Endometrial microvascular endothelial cells (primary cell): ENCODE measurements around the gene OPRD1. TPM values are rescaled to one million over a fixed set of nuclear protein-coding genes. Genes with fewer than 3 reads are reported as not detected.
"Not testable (repeated sequence)": the region's sequence is repeated elsewhere in the genome, so short reads cannot be mapped to it uniquely, and the experiment has no call there.

Experiments
- in situ Hi-C: cut with HindIII; loops from 2 replicates; pipeline ENCODE4 v1.10.0; 2017; ENCODE audit warnings: low sequenced_read_pairs, low pct_unique_long_range_greater_than_20kb; ENCODE audit errors: inconsistent ontology term
- total RNA-seq: library from RNA; depleted of rRNA; stranded (reverse); fragments of >200 nt; gene quantifications from one replicate; pipeline ENCODE4 v1.2.3, GENCODE V29; 2015; ENCODE audit errors: inconsistent ontology term

OPRD1 gene
- total RNA-seq, 1 donor from 2014 or later = not detected

DNA sequence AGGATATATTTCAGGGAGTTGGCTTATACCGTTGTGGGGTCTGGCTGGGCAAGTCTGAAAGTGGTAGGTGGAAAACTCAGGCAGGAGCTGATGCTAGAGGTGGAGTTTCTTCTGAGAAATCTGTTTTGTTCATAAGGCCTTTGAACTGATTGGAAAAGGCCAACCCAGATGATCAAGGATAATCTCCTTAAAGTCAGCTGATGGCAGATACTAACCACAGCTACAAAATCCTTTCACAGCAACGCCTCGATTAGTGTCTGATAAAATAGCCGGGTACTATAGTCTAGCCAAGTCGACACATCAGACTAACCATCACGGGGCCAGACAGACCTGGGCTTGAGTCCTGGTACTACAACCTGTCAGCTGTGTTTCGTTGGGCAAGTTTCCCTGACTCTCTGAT lies 21.4 kb downstream of the OPRD1 start:
- in situ Hi-C loops = no loop called here

DNA sequence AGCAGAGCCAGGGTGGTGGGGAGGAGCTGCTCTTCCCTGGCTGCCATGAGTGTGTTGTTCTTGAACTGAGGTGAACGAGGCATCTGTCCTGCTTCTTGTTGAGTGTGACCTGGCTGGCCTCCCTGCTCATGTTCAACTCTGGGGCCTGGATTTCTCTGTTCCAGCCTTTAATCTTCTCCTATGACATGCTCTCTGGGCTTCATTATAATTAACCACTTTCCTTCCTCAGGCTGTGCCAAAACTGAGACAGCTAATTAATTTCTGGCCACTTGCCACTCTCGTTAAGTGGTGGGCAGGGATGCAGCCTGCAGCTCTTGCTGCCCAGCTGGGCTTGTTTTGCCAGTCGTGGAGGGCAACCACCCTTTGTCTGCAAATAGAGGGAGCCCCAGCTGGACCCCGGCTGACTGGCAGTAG lies 23.3 kb downstream of the OPRD1 start:
- in situ Hi-C loops = no loop called here

DNA sequence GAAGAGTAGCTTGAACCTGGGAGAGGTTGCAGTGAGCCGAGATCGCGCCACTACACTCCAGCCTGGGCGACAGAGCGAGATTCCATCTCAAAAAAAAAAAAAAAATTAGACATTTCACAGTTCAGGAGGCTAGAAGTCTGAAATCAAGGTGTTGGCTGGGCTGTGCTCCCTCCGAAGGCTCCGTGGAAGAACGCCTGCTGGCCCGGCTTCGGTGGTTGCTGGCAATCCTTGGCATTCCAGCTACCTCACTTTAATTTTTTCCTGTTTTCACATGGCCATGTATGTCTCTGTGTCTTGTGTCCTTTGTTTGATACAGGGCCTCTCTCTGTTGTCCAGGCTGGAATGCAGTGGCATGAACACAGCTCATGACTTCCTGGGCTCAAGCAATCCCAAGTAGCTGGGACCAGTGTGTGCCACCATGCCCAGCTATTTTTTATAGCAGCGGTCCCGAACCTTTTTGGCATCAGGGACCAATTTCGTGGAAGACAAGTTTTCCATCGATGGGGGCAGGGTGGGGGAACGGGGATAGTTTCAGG lies 24.5 kb downstream of the OPRD1 start:
- in situ Hi-C loops = no loop called here

DNA sequence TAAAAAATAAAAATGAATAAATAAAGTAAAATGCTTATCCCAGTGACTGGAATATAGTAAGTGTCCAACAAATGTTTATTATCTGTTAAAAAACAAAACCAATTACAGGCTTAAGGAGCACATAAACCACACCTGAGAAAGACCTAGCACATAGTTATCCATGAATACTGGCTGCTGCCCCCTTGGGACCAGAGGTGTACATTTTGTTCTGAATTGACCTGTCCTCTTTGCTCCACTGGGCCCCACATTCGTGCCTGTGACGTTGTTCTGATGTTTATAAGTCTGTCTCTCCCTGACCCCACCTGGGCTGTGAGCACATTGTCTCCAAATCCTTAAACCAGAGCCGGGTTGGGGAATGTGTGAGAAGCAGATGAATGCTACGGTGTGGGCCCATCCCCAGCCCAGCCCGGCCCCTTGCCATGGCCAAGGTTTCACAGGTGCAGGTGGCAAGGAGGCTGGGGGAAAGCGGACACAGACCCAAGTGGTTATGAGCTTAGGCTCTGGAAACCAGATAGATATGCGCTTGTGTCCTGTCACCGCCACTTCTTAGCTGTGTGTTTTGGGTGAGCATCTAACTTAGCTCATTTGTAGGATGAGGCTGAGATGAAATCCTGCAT lies 29.1 kb downstream of the OPRD1 start:
- in situ Hi-C loops = no loop called here

DNA sequence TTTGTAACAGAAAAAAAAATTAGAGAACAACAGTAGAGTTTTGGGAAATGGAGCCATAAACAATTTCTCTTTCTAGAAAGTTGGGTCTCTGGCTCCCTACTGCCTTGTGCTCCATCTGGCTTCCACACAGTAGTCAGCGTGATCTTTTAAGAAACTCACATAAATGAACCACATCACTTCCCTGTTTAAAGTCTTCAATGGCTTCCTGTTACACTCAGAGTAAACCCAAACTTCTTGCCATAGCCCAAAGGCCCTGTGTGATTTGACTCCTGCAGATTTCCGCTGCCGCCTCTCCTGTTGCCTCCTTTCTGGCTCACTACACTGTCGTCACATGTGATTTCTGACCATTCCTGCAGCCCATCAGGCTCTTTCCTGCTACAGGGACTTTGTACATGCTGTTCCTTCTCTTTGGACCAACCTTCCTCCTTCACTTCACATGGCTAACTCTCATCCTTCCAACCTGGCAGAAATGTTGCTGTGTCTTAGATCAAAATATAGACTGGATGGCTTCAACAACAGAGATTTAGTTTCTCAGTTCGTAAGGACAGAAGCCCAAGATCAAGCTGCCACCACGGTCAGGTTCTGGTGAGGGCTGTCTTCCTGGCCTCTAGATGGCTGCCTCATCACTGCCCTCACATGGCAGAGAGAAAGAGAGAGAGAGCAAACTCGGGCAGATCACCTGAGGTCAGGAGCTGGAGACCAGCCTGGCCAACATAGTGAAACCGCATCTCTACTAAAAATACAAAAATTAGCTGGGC lies 34.0 kb downstream of the OPRD1 start:
- in situ Hi-C loops = no loop called here

DNA sequence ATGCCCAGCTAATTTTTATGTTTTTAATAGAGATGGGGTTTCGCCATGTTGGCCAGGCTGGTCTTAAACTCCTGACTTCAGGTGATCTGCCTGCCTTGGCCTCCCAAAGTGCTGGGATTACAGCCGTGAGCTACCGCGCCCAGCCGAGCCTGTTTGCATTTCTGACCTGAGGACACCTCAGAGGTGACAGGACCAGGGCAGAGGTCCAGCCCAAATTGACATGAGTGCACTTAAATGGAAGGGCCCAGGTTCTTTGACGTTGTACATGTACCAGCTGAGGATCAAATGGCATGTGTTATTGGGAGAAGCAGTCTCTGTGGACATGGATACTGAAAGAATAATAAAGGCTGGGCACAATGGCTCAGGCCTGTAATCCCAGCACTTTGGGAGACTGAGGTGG lies 35.2 kb downstream of the OPRD1 start:
- in situ Hi-C loops = not testable (repeated sequence)

DNA sequence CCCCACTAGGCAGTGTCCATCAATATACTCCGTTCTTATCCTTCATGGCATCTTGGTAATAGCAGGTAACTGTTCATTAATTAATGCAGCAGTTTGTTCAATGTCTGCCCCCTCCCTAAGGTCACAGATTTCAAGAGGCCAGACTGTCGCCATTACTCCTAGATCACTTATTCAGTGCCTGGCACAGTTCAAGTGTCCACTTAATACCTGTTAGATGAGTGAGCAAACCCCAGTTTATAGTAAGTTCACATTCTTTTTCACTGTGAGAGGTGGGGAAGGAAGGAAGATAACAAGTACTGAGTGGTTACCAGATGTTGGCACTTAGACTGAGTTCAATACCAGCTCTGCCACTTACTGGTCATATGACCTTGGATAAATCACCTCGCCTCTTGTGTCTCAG lies 36.4 kb downstream of the OPRD1 start:
- in situ Hi-C loops = no loop called here

DNA sequence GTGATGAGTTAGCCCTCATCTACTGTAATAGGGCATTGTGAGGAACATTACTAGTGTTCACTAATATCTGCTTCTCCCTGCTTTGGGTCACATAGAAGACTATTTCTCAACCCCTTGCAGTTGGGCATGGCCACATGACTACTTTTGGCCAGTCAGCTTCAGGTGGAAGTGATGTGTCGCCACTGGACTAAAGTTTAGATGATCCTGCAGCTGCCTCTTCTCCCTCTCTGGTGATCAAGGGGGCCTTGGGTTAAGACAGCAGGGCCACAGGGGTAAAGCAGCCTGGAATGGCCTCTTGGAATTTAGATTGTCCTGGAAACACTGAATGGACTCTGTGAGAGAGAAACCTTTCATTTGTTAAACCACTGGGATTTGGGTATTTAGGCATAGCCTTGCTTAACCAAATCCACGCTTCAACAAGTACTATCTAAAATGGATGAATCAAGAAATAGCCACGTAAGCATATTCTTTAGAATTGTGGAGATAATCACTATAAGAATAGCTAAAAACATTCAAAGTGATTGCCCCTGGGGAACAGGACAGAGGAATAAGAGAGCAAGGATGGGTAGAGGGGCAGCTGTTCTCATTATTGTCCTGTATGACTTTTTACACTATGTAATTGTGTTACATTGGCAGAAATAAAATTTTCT lies 41.2 kb downstream of the OPRD1 start:
- in situ Hi-C loops = no loop called here

DNA sequence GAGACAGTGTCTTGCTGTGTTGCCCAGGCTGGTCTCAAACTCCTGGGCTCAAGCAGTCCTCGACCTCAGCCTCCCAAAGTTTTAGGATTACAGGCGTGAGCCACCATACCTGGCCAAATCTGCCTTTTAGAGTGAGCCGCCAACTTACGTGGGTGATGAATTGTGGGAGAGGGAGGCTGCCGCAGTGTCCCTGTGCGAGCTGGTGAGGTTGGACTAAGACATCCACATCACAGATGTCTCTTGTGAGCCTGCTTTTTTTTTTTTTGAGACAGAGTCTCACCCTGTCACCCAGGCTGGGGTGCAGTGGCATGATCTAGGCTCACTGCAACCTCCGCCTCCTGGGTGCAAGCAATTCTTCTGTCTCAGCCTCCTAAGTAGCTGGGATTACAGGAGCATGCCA lies 42.4 kb downstream of the OPRD1 start:
- in situ Hi-C loops = not testable (repeated sequence)

DNA sequence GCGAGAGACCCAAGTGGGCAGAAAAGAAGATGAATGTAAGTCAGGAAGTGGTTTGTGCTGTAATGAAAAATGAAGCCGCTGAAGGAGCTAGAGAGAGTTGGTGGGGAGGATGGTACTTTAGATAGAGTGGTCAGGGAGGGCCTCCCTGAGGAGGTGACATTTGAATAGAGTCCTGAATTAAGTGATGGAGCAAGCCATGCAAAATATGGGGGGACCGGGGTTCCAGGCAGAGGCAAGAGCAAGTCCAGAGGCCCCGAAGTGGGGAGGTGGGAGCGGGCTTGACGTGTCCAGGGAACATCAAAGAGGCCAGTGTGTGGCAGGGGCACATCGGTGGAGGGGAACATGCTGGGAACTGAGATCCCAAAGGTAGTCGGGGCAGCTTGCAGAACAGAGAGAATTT lies 43.1 kb downstream of the OPRD1 start:
- in situ Hi-C loops = no loop called here

DNA sequence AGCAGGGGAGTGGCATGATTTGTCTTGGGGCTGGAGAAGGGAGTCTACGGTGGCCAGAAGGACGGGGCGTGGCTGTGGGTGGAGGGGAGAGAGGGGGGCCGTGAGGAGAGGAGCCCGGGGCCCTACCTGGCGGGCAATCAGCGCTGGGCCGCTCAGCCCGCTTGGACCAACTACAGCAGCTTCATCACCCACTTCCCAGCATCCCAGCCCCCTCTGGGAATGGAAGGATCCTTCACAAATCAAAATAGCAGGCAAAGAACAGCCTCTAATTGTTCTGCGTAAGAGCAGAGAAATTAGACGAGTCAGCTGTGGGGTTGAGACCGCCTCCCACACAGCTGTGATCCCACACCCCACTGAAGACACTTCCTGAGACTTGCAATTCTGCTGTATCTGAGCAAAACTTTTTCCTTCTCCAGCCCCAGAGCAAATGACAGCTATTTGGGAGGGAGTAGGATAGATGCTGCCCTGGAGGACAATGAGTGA lies 43.5 kb downstream of the OPRD1 start:
- in situ Hi-C loops = no loop called here

DNA sequence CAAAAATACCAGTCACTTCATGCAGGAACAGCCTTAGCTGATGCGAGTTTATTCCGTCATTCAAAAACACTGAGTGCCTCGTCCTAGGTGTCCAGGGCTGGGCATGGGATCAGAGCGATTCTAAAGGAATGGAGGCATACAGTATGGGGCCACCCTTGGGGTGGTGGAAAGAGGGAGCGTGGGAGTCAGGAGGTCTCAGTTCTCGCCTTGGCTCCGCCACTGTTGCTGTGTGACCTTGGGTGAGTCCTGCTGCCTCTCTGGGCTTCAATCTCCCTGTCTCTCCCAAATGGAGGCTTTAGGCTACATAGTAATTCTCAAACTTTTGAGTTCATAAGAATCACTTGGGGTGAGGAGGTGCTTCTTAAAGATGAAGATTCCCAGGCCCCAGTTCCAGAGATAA lies 44.0 kb downstream of the OPRD1 start:
- in situ Hi-C loops = no loop called here

DNA sequence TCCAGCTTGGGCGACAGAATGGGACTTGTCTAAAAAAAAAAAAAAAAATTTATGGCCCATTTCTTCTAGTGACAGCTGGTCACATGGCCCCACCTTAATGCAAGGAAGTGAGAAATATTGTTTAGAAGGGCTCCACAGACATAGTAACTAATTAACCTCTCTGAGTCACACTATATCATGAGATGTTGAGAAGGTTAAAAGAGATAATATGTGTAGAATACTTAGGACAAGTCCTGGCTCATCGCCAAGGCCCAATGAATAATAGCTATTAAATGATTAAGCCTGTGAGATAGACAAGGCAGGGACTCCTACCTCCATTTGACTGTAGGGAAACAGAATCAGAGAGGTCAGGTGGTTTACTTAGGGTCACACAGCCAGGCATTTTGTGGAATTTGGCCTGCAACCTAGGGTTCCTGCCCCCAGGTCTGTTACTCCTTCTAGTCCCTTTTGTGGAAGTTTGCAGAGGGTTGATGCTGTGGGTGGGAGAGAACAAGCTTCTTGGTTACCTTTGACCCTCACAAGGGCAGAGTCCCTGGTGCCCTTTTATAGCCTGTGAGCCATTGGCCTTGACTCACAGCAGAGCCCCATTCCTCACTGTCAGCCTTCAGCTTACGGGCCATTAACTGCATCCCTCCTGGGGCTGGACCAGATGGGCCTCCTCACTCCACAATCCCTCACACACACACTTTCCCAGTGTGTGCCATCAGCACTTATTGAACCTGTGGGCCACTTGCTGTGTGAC lies 48.5 kb downstream of the OPRD1 start:
- in situ Hi-C loops = no loop called here

DNA sequence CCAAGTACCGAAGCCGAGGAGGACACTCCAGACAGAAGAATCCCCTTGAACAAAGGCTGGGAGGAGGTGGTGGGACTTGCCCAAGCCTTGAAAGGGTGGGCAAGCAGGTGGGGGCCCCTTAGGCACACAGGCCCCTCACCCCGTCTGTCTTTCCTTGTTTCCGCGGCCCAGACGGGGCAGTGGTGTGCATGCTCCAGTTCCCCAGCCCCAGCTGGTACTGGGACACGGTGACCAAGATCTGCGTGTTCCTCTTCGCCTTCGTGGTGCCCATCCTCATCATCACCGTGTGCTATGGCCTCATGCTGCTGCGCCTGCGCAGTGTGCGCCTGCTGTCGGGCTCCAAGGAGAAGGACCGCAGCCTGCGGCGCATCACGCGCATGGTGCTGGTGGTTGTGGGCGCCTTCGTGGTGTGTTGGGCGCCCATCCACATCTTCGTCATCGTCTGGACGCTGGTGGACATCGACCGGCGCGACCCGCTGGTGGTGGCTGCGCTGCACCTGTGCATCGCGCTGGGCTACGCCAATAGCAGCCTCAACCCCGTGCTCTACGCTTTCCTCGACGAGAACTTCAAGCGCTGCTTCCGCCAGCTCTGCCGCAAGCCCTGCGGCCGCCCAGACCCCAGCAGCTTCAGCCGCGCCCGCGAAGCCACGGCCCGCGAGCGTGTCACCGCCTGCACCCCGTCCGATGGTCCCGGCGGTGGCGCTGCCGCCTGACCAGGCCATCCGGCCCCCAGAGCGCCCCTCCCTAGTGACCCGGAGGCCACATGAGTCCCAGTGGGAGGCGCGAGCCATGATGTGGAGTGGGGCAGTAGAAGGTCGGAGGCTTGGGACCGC lies 50.8 kb downstream of the OPRD1 start:
- in situ Hi-C loops = no loop called here

DNA sequence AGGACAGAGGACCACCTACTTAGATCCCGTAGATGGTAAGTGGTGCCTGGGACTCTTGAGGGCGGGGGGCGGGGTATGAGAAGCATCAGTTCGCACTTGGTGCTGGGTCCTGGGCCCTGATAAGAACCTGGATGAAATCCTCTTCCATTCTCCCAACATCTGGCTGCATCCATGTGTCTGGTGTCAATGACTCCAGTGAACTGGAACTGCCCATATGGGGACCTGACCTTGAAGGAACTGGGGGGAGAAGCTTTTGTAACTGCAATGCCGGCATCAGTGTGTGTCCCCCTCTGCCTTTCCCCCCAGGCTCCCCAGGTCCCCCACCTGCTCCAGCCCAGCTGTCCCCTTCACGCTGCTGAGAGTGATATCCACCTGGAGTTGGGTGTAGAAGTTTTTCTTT lies 52.7 kb downstream of the OPRD1 start:
- in situ Hi-C loops = no loop called here

DNA sequence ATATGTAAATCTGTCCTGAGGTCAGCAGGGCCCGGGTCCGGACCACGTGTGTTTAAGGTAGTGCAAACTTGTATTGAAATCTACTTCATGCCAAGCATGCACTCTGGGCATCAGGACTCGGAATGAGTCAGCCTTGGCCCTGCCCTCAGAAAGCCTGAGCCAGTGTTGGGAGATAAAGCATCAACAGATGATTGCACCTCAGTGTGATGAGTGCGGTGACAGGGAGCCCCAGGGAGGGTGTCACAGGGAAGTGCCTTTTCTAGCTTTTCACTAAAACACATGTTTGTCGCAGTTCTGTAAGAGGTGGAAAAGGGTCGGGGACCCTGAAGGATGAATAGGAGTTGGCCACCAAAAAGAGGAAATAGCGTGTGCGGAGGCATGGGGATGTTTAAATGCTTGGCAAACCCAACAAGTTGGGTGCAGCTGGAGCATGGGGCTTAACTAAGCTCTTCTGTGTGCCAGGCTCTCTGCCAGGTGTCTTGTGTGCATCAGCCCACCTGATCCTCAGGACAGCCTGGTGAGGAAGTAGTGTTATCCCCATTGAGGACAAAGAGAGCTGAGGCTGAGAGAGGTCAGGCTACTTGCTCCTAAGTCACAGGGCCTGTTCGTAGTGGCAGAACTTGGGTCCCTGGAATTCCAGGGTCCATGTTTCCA lies 54.2 kb downstream of the OPRD1 start:
- in situ Hi-C loops = no loop called here

DNA sequence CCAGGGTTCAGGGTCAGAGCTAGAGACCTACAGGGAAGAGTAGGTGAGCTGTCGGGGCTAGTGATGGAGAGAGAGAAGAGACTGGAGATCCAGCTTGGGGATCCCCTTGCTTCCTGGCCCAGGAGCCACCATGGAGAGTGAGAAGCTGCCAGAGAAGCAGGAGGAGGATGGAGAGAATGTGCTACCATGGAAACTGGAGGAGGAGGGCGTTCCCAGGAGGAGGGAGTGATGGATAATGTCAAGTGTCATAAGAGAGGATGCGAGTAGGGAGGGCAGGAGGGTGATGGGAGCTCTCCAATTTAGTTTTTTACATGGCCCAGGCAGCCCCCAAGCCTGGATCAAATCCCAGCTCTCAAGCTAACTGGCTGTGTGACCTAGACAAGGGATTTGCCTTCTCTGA lies 55.9 kb downstream of the OPRD1 start:
- in situ Hi-C loops = no loop called here

DNA sequence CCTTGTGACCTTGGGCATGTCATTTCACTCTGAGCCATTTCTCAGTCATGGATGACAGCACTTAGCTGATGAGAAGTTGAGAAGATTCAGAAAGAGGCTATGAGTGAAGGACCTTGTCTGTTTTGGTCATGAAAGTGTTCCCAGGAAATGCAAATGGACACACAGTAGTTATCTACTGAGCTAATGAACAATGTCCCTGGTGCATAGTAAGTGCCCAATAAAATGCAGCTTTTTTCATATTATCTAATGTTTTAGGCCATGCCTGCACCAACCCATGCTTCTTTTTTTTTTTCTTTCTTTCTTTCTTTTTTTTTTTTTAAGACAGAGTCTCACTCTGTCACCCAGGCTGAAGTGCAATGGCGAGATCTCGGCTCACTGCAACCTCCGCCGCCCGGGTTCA lies 58.0 kb downstream of the OPRD1 start:
- in situ Hi-C loops = no loop called here
